Activated CD4-positive, alpha-beta memory T cell treated with anti-CD3 and anti-CD28 coated beads for 36 hours (primary cell): ENCODE data around the gene GPR150. TPM values are rescaled to one million over a fixed set of nuclear protein-coding genes. Genes with fewer than 3 reads are reported as not detected.
"Not testable (repeated sequence)": the region's sequence is repeated elsewhere in the genome, so short reads cannot be mapped to it uniquely, and the experiment has no call there.

Source experiments
- CTCF ChIA-PET: fragments of 350-600 bp; sonication (Branson Sonifier 250); formaldehyde crosslinking; loops from one replicate; lab custom pipeline; 2021; ENCODE audit warnings: antibody characterized with exemption, inconsistent platforms; lab: Charles Lee
- POLR2A ChIA-PET: fragments of 350-600 bp; sonication (Branson Sonifier 250); formaldehyde crosslinking; loops from one replicate; lab custom pipeline; 2021; ENCODE audit warnings: antibody characterized with exemption; lab: Charles Lee
- DNase-seq: peaks from one replicate; pipeline ENCODE4 v3.0.0-alpha.2; 2020
- H3K27ac Mint-ChIP-seq: one replicate; pipeline ENCODE4 v1.8.0; 2021; ENCODE audit warnings: mixed read lengths
- H3K27me3 Mint-ChIP-seq: one replicate; pipeline ENCODE4 v1.8.0; 2021; ENCODE audit warnings: mixed read lengths
- H3K36me3 Mint-ChIP-seq: one replicate; pipeline ENCODE4 v1.8.0; 2021; ENCODE audit warnings: mixed read lengths
- H3K4me1 Mint-ChIP-seq: one replicate; pipeline ENCODE4 v1.8.0; 2021; ENCODE audit warnings: low read depth, mixed read lengths
- H3K4me3 Mint-ChIP-seq: one replicate; pipeline ENCODE4 v1.8.0; 2021; ENCODE audit warnings: mild to moderate bottlenecking, mixed read lengths
- H3K9me3 Mint-ChIP-seq: one replicate; pipeline ENCODE4 v1.8.0; 2021; ENCODE audit warnings: mixed read lengths
- intact Hi-C: fragments of 100-400 bp; cut with micrococcal nuclease; formaldehyde crosslinking; loops from one replicate; pipeline ENCODE4 v1.15.1; 2023
- total RNA-seq, 2 experiments: library from RNA; stranded (reverse); gene quantifications; one replicate each; pipeline ENCODE4 v1.2.3, GENCODE V29; 2021

Gene GPR150
- total RNA-seq, 2 experiments from 2014 or later = 0.50 to 0.82 TPM

DNA sequence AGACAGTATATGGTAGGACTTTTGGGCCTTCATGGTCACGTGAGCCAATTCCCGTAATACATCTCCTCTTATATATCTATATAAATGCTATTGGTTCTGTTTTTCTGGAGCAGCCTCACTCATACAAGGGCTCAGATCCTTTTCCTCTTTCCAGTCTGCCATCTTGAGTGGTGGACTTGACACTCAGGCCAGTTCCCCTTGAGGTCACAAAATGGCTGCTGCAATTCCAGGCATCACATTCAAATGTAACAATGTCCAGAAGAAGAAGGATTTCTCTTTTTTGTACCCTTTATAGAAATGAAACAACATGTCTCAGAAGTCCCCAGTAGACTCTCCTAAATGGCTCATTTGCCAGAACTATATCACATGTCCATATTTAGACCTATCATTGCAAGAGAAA is 4.5 kb downstream of the GPR150 start:
- peaks cover 30% of the 10 kb centered on the region for H3K4me1 Mint-ChIP-seq
- H3K4me3 Mint-ChIP-seq = no peak overlapping the region
- POLR2A ChIA-PET = interaction anchor here (2.4 kb wide), 1 partner anchor 23 kb away, joined by 7 read pairs; the partner anchor contains the start of gene RFESD
- no peaks in the 10 kb centered on the region for H3K9me3 Mint-ChIP-seq
- no peaks in the 10 kb centered on the region for H3K36me3 Mint-ChIP-seq
- H3K27ac Mint-ChIP-seq = no peak overlapping the region
- CTCF ChIA-PET = interaction anchor here (2.0 kb wide), 1 partner anchor 23 kb away, joined by 7 read pairs; the partner anchor contains the start of gene RFESD
- no peak for DNase-seq
- intact Hi-C loops = loop anchor here (5.0 to 10.0 kb wide), 2 partner anchors 338 to 340 kb away; partner anchors contain the start of genes ELL2 and MCTP1
- H3K27me3 Mint-ChIP-seq = no peaks in the 10 kb centered on the region

DNA sequence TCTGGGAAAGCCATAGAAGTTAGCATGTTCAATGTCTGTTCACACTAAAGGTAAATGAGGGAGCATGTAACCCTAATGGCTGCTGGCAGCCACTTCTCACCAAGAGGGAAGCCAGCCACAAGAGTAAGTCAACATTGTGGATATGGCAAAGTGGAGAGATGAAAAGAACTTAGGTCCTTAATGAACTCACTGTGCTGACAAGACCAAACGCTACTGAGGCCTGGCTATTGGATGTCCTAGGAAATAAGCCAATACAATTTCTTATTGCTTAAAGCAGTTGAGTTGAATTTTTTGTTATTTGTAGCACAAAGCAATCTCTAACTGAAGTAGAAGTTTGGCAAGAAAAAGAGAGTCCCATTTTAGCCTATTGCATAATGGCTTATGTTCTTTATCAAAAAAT is 6.8 kb downstream of the GPR150 start:
- no peak for DNase-seq
- no peak overlapping the region for H3K4me3 Mint-ChIP-seq
- intact Hi-C loops = loop anchor here (10.0 kb wide), 1 partner anchor 342 kb away; the partner anchor contains the start of gene MCTP1
- POLR2A ChIA-PET = no interaction called here
- H3K27ac Mint-ChIP-seq = no peak overlapping the region
- CTCF ChIA-PET = no interaction called here
- peaks cover 28% of the 10 kb centered on the region for H3K4me1 Mint-ChIP-seq
- H3K27me3 Mint-ChIP-seq = no peaks in the 10 kb centered on the region
- H3K9me3 Mint-ChIP-seq = no peaks in the 10 kb centered on the region
- H3K36me3 Mint-ChIP-seq = no peaks in the 10 kb centered on the region

DNA sequence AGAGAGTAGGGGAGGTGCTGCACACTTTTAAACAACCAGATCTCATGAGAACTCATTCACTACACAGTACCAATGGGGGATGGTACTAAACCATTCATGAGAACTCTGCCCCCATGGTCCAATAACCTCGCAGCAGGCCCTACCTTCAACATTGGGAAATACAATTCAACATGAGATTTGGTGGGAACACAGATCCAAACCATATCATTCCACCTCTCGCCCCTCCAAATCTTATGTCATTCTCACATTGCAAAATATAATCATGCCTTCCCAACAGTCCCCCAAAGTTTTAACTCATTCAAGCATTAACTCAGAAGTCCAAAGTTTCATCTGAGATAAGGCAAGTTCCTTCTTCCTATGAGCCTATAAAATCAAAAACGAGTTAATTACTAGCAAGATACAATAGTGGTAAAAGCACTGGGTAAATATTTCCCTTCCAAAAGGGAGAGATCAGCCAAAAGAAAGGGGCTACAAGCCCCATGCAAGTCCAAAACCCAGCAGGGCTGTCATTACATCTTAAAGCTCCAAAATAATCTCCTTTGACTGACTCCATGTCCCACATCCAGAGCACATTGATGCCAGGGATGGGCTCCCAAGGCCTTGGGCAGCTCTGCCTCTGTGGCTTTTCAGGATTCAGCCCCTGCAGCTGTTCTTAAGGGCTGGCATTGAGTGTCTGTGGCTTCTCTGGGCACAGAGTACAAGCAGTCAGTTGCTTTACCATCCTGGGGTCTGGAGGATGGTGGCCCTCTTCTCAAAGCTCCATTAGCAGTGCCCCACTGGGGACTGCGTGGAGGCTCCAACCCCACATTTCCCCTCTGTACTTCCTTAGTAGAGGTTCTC is 8.3 kb downstream of the GPR150 start:
- CTCF ChIA-PET = interaction anchor here (1.1 kb wide), 1 partner anchor 37 kb away, joined by 3 read pairs; no protein-coding TSS in a partner anchor
- Mint-ChIP-seq H3K36me3 (peaks cover 4% of the 10 kb centered on the region), H3K4me3 (no peak overlapping the region), H3K27me3 (no peaks in the 10 kb centered on the region), H3K27ac (no peak overlapping the region), H3K9me3 (peaks cover 6% of the 10 kb centered on the region), H3K4me1 (peaks cover 24% of the 10 kb centered on the region)
- intact Hi-C loops = loop anchor here (10.0 kb wide), 1 partner anchor 343 kb away; the partner anchor contains the start of gene MCTP1
- no peak for DNase-seq
- POLR2A ChIA-PET = no interaction called here

DNA sequence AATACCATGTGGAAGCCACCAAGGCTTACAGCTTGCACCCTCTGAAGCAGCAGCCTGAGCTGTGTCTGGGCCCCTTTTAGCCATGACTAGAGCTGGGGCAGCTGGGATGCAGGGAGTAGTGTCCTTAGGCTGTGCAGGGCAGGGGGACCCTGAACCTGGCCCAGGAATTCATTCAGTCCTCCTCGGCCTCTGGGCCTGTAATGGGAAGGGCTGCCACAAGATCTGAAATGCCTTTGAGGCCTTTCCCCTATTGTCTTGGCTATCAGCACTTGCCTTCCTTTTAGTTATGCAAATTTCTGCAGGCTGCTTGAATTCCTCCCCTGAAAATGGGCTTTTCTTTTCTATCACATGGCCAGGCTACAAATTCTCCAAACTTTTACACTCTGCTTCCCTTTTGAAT is 9.0 kb downstream of the GPR150 start:
- ChIA-PET POLR2A (no interaction called here), CTCF (interaction anchor here (1.1 kb wide), 1 partner anchor 36 kb away, joined by 3 read pairs; no protein-coding TSS in a partner anchor)
- peaks cover 6% of the 10 kb centered on the region for H3K9me3 Mint-ChIP-seq
- no peak overlapping the region for H3K4me3 Mint-ChIP-seq
- peaks cover 4% of the 10 kb centered on the region for H3K36me3 Mint-ChIP-seq
- no peak for DNase-seq
- no peaks in the 10 kb centered on the region for H3K27me3 Mint-ChIP-seq
- intact Hi-C loops = loop anchor here (10.0 kb wide), 1 partner anchor 344 kb away; the partner anchor contains the start of gene MCTP1
- no peak overlapping the region for H3K27ac Mint-ChIP-seq
- H3K4me1 Mint-ChIP-seq = peaks cover 24% of the 10 kb centered on the region

DNA sequence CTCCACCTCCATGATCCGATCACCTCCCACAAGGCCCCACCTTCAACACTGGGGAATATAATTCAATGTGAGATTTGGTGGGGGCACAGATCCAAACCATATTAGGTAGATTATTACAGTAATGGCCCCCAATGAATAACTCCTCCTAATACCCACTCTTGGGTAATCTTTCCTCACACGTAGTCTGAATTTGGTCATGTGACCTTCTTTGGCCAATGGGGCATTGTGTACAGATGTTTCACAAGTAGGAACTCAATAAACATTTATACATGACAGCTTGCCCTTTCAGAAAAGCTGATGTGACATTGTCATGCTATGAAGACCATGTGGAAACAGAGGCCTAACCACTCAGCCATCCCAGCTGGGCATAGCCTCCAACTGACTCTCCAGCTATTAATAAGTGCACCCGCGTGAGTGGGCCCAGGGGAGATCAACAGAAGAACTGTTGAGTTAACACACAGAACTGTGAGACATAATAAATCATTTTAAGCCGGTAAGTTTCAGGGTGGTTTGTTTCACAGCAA is 10.6 kb downstream of the GPR150 start:
- ChIA-PET POLR2A (interaction anchor here (1.9 to 2.5 kb wide), 2 partner anchors 10 to 17 kb away, joined by 6 to 16 read pairs; partner anchors contain the start of genes GPR150 and RFESD), CTCF (interaction anchor here (1.3 to 1.5 kb wide), 2 partner anchors 14 to 151 kb away, joined by 5 read pairs; no protein-coding TSS in a partner anchor)
- DNase-seq = no peak
- Mint-ChIP-seq H3K27me3 (no peaks in the 10 kb centered on the region), H3K9me3 (peaks cover 6% of the 10 kb centered on the region), H3K36me3 (peaks cover 4% of the 10 kb centered on the region), H3K4me1 (peaks cover 22% of the 10 kb centered on the region), H3K4me3 (no peak overlapping the region), H3K27ac (no peak overlapping the region)
- intact Hi-C loops = loop anchor here (5.0 kb wide), 1 partner anchor 1032 kb away; the partner anchor contains the start of gene CAST

DNA sequence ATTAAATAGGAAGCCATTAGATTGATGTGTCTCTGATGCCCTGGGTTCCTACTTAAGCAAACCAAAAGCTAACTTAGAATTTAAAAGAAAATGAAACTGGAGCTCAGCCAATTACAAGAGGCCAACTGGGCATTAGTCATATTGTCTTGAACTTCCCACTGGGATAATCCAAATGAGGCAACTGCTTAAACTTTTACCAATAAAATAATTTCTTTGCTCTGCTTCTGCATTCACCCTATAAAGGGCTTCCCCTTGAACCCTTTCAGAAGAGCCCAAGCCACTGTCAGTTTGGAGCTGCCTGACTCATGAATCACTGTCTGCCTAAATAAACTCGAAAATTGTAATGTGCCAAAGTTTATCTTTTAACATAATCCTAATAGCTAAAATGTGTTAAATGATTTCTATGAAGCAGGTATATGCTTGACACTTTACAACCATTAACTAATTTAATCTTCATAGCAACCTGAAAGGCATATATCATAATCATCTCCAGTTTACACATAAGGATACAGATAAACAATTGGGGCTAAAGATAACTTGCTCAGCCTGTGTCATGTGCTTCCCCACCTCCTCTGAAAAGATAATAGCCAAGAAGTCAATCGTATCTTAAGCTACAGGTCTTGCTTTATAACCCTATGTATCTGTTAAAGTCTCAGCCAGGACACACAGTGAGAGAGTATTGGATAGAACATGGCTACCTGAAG is 11.5 kb downstream of the GPR150 start:
- Mint-ChIP-seq H3K27ac (peak overlapping the region; percentile 91), H3K9me3 (peaks cover 6% of the 10 kb centered on the region), H3K27me3 (no peaks in the 10 kb centered on the region), H3K4me3 (peak overlapping the region; percentile 51), H3K4me1 (peaks cover 22% of the 10 kb centered on the region), H3K36me3 (peaks cover 4% of the 10 kb centered on the region)
- intact Hi-C loops = loop anchor here (5.0 kb wide), 1 partner anchor 1031 kb away; the partner anchor contains the start of gene CAST
- CTCF ChIA-PET = interaction anchor here (0.9 to 1.9 kb wide), 4 partner anchors 9 to 150 kb away, joined by 5 to 16 read pairs (median 5); no protein-coding TSS in a partner anchor
- DNase-seq = no peak
- POLR2A ChIA-PET = interaction anchor here (1.0 to 2.5 kb wide), 5 partner anchors 9 to 76 kb away, joined by 3 to 16 read pairs (median 6); partner anchors contain the start of genes ARSK, GPR150, RFESD and SKIC3

DNA sequence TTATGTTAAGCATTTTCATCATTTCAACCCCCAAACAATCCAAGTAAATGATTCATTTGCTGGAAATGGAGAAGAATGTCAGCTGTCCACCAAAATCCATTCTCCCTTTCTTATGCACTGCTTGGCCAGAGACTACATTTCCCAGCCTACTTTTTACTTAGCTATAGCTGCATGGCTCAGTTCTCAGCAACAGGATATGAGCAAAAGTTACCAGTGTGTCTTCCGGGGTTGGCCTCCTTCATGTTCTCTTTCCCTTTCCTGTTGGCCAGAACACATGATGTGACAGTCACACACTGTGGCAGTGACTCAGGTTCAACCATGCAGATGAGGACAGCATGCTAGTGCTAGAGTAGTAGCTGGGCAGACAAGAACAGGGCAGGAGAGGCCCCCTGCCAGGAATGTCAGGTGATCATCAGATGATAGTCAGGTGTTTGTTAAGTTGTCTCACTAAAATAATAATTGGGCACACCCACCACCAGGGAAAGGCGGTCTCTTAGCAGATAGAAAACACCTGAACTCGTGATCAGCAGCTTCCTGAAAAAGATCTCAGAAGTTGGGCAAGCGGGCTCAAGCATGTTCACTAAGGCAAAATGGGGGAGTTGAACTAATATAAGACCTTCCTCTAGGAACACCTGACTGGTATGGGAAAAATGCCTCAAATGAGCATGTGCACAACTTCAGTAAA is 12.2 kb downstream of the GPR150 start:
- H3K27ac Mint-ChIP-seq = peak overlapping the region; percentile 91
- peak overlapping the region; percentile 51 for H3K4me3 Mint-ChIP-seq
- H3K36me3 Mint-ChIP-seq = peaks cover 4% of the 10 kb centered on the region
- peak; percentile 86 for DNase-seq
- intact Hi-C loops = loop anchor here (1.0 to 5.0 kb wide), 5 partner anchors 10 to 1030 kb away; partner anchors contain the start of genes ARSK, CAST and RFESD
- peaks cover 22% of the 10 kb centered on the region for H3K4me1 Mint-ChIP-seq
- no peaks in the 10 kb centered on the region for H3K27me3 Mint-ChIP-seq
- CTCF ChIA-PET = interaction anchor here (0.9 to 1.9 kb wide), 4 partner anchors 10 to 149 kb away, joined by 3 to 16 read pairs (median 4); no protein-coding TSS in a partner anchor
- peaks cover 6% of the 10 kb centered on the region for H3K9me3 Mint-ChIP-seq
- POLR2A ChIA-PET = interaction anchor here (1.0 to 2.5 kb wide), 5 partner anchors 9 to 77 kb away, joined by 3 to 16 read pairs (median 6); partner anchors contain the start of genes ARSK, GPR150, RFESD and SKIC3

DNA sequence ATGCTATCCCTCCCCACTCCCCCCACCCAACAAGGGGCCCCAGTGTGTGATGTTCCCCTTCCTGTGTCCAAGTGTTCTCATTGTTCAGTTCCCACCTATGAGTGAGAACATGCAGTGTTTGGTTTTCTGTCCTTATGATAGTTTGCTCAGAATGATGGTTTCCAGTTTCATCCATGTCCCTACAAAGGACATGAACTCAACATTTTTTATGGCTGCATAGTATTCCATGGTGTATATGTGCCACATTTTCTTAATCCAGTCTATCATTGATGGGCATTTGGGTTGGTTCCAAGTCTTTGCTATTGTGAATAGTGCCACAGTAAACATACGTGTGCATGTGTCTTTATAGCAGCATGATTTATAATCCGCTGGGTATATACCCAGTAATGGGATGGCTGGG is 13.1 kb downstream of the GPR150 start:
- intact Hi-C loops = loop anchor here (1.0 to 5.0 kb wide), 5 partner anchors 11 to 1029 kb away; partner anchors contain the start of genes ARSK, CAST and RFESD
- H3K4me1 Mint-ChIP-seq = peaks cover 22% of the 10 kb centered on the region
- CTCF ChIA-PET = interaction anchor here (1.0 to 1.9 kb wide), 3 partner anchors 10 to 148 kb away, joined by 3 to 16 read pairs (median 4); no protein-coding TSS in a partner anchor
- H3K36me3 Mint-ChIP-seq, H3K4me3 Mint-ChIP-seq, DNase-seq, H3K9me3 Mint-ChIP-seq, H3K27me3 Mint-ChIP-seq: not testable (repeated sequence)
- peak overlapping the region; percentile 42 for H3K27ac Mint-ChIP-seq
- POLR2A ChIA-PET = interaction anchor here (1.7 to 2.5 kb wide), 3 partner anchors 10 to 78 kb away, joined by 5 to 16 read pairs (median 9); partner anchors contain the start of genes ARSK, RFESD and SKIC3

DNA sequence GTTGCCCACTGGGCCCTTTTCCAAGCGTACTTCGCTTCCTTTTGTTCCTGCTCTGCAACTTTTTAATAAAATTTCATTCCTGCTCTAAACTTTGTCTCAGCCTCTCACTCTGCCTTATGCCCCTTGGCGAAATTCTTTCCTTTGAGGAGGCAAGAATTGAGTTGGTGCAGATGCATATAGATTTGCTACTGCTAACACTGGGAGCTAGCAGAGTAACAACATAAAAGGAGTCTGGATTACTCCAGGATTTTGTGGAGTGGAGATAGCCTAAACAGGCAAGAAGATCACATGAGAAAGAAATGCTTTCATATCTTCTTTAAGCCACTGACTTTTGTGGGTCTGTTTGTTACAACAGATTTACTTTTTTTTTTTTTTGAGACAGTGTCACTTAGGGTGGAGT is 13.8 kb downstream of the GPR150 start:
- Mint-ChIP-seq H3K9me3 (peaks cover 6% of the 10 kb centered on the region), H3K4me3 (no peak overlapping the region), H3K27ac (no peak overlapping the region), H3K27me3 (no peaks in the 10 kb centered on the region), H3K36me3 (peaks cover 4% of the 10 kb centered on the region), H3K4me1 (peaks cover 22% of the 10 kb centered on the region)
- DNase-seq = no peak
- ChIA-PET CTCF (interaction anchor here (0.9 kb wide), 1 partner anchor 11 kb away, joined by 3 read pairs; no protein-coding TSS in a partner anchor), POLR2A (no interaction called here)
- intact Hi-C loops = loop anchor here (5.0 kb wide), 1 partner anchor 1029 kb away; the partner anchor contains the start of gene CAST

DNA sequence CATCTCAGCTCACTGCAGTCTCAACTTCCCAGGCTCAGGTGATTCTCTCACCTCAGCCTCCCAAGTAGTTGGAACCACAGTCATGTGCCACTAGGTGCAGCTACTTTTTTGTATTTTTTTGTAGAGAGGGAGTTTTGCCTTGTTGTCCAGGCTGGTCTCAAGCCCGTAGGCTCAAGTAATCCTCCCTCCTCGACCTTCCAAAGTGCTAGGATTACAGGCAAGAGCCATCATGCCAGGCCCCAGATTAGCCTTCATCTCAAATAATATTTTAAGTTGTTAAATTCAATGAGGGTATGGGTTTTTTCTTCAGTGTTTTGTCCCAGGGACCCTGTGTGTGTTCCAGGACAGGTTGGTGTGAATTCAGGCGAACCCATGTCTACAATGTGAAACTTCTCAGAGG is 14.2 kb downstream of the GPR150 start:
- no peak overlapping the region for H3K27ac Mint-ChIP-seq
- POLR2A ChIA-PET = no interaction called here
- peaks cover 6% of the 10 kb centered on the region for H3K9me3 Mint-ChIP-seq
- no peaks in the 10 kb centered on the region for H3K27me3 Mint-ChIP-seq
- peaks cover 4% of the 10 kb centered on the region for H3K36me3 Mint-ChIP-seq
- peaks cover 22% of the 10 kb centered on the region for H3K4me1 Mint-ChIP-seq
- CTCF ChIA-PET = interaction anchor here (0.9 kb wide), 1 partner anchor 11 kb away, joined by 3 read pairs; no protein-coding TSS in a partner anchor
- intact Hi-C loops = loop anchor here (5.0 kb wide), 1 partner anchor 1028 kb away; the partner anchor contains the start of gene CAST
- H3K4me3 Mint-ChIP-seq = no peak overlapping the region
- no peak for DNase-seq
